HG03521 (cell line): ENCODE results near the gene OR10A4.
"Not testable (repeated sequence)": the region's sequence is repeated elsewhere in the genome, so short reads cannot be mapped to it uniquely, and the experiment has no call there.

Experiments used
- ATAC-seq: cut with Tn5 transposase; IDR thresholded peaks from one replicate; pipeline ENCODE4 v1.9.1; 2021; ENCODE audit warnings: mild to moderate bottlenecking, moderate library complexity; ENCODE audit not compliant: unreplicated experiment

Gene OR10A4

GRCh38 chr11:6895010-6895409 lies 18.6 kb downstream of the OR10A4 start:
- ATAC-seq, result peak; percentile 87

- ATAC-seq, result no peak
Observed at GRCh38 chr11:6898911-6899310, 22.5 kb downstream of the OR10A4 start.

- ATAC-seq, result no peak
Observed at GRCh38 chr11:6900327-6900999, 24.0 kb downstream of the OR10A4 start.

GRCh38 chr11:6904804-6905203 lies 28.4 kb downstream of the OR10A4 start:
- ATAC-seq, result not testable (repeated sequence)

GRCh38 chr11:6911378-6911777 lies 35.0 kb downstream of the OR10A4 start:
- ATAC-seq, result no peak

- ATAC-seq, result no peak
Observed at GRCh38 chr11:6911948-6912347, 35.5 kb downstream of the OR10A4 start.

GRCh38 chr11:6919698-6920097 lies 43.3 kb downstream of the OR10A4 start:
- ATAC-seq, result no peak

GRCh38 chr11:6920702-6921101 lies 44.3 kb downstream of the OR10A4 start, which contains the start of gene OR2D3:
TSS of gene OR2D3 (plus strand) at chr11:6921002. CDS start at chr11:6921002, 0 bp downstream.
- ATAC-seq, result no peak

- ATAC-seq, result no peak
Observed at GRCh38 chr11:6925007-6925577, 48.7 kb downstream of the OR10A4 start.

GRCh38 chr11:6925636-6926207 lies 49.3 kb downstream of the OR10A4 start:
- no peak for ATAC-seq

GRCh38 chr11:6926208-6927029 lies 50.0 kb downstream of the OR10A4 start, which contains the start of gene ZNF215:
TSS of gene ZNF215 (plus strand) at chr11:6926426. CDS start at chr11:6932273, 5,847 bp downstream.
- peak; percentile 53 for ATAC-seq

- peak; percentile 72 for ATAC-seq
Observed at GRCh38 chr11:6927030-6927617, 50.7 kb downstream of the OR10A4 start.
